GM23248 (cell line): ENCODE results near the gene FADS1. TPM values are rescaled to one million over a fixed set of nuclear protein-coding genes. Genes with fewer than 3 reads are reported as not detected.

ENCODE experiments used
- DNase-seq: peaks from one replicate; pipeline ENCODE4 v3.0.0-alpha.2; 2015
- H2AFZ ChIP-seq: fragments of 200-600 bp; sonication (generic); 2 replicates; pipeline ENCODE4 v1.6.1; 2016; ENCODE audit warnings: antibody characterized with exemption
- H3F3A ChIP-seq: fragments of 200-600 bp; sonication (generic); 2 replicates; pipeline ENCODE4 v1.6.1; 2016; ENCODE audit warnings: mild to moderate bottlenecking, antibody characterized with exemption, mixed run types; ENCODE audit not compliant: insufficient read depth
- H3K27ac ChIP-seq: fragments of 200-600 bp; sonication (generic); 2 replicates; pipeline ENCODE4 v1.5.1; 2016; ENCODE audit warnings: mild to moderate bottlenecking
- H3K27me3 ChIP-seq: fragments of 200-600 bp; sonication (generic); replicated peaks from 2 replicates; pipeline ENCODE4 v1.6.1; 2016; ENCODE audit warnings: mild to moderate bottlenecking; ENCODE audit not compliant: insufficient read depth
- H3K36me3 ChIP-seq: fragments of 200-600 bp; sonication (generic); 2 replicates; pipeline ENCODE4 v1.6.1; 2016; ENCODE audit warnings: low read depth, mild to moderate bottlenecking
- H3K4me1 ChIP-seq: fragments of 200-600 bp; sonication (generic); 2 replicates; pipeline ENCODE4 v1.6.1; 2016; ENCODE audit warnings: mild to moderate bottlenecking; ENCODE audit not compliant: insufficient read depth
- H3K4me2 ChIP-seq: fragments of 200-600 bp; sonication (generic); one replicate; pipeline ENCODE4 v1.6.1; 2016; ENCODE audit warnings: mild to moderate bottlenecking; ENCODE audit not compliant: unreplicated experiment
- H3K4me3 ChIP-seq: fragments of 200-600 bp; sonication (generic); 2 replicates; pipeline ENCODE4 v1.5.1; 2016; ENCODE audit warnings: mild to moderate bottlenecking
- H3K79me2 ChIP-seq: fragments of 200-600 bp; sonication (generic); 2 replicates; pipeline ENCODE4 v1.6.1; 2016; ENCODE audit warnings: mild to moderate bottlenecking; ENCODE audit not compliant: insufficient read depth
- H3K9ac ChIP-seq: fragments of 200-600 bp; sonication (generic); 2 replicates; pipeline ENCODE4 v1.6.1; 2016; ENCODE audit warnings: mild to moderate bottlenecking
- H3K9me2 ChIP-seq: fragments of 200-600 bp; sonication (generic); 2 replicates; pipeline ENCODE4 v1.6.1; 2016; ENCODE audit warnings: mixed run types, mild to moderate bottlenecking, moderate library complexity; ENCODE audit not compliant: insufficient read depth
- H3K9me3 ChIP-seq: fragments of 200-600 bp; sonication (generic); one replicate; pipeline ENCODE4 v1.6.1; 2017; ENCODE audit warnings: low read depth
- H4K20me1 ChIP-seq: fragments of 200-600 bp; sonication (generic); 2 replicates; pipeline ENCODE4 v1.6.0; 2016; ENCODE audit not compliant: insufficient read depth
- EZH2 ChIP-seq: fragments of 200-600 bp; sonication (generic); IDR thresholded peaks from 2 replicates; pipeline ENCODE4 v1.6.1; 2018; ENCODE audit warnings: antibody characterized with exemption, mild to moderate bottlenecking; ENCODE audit not compliant: insufficient read depth, poor library complexity, severe bottlenecking
- EZH2phosphoT487 ChIP-seq: fragments of 200-600 bp; sonication (generic); IDR thresholded peaks from 2 replicates; pipeline ENCODE4 v1.6.1; 2018; ENCODE audit warnings: antibody characterized with exemption, moderate library complexity, mild to moderate bottlenecking, low read depth; ENCODE audit not compliant: insufficient read depth
- WGBS, 2 experiments: methylation state at CpG; one replicate each; pipeline ENCODE4 v1.1.6; 2015 to 2017; ENCODE audit warnings: low lambda C conversion rate in 2 of 2, low coverage in 1 of 2; ENCODE audit errors: missing lambda C conversion rate in 2 of 2; 5-methylcytosine and 5-hydroxymethylcytosine counted together
- in situ Hi-C: fragments of 300-500 bp; cut with MboI; formaldehyde crosslinking; loops from 2 replicates; pipeline ENCODE4 v1.15.0; 2020
- polyA plus RNA-seq: library from polyadenylated mRNA; unstranded; fragments of >200 nt; fragmentation: Nextera tagmentation; extraction: Ambion mirVana; gene quantifications from 2 replicates; pipeline ENCODE4 v1.2.1, GENCODE V29; 2016
- total RNA-seq: library from RNA; depleted of rRNA; stranded (reverse); fragments of >200 nt; shearing (Covaris generic); gene quantifications from 2 replicates; pipeline ENCODE4 v1.2.3, GENCODE V29; 2014

The FADS1 gene
- total and polyA plus RNA-seq, 2 experiments from 2014 or later: 12.9 to 19.7 TPM

GRCh38 chr11:61762223-61762615, 54.6 kb downstream of the FADS1 start:
- Histone ChIP-seq H3F3A (no peaks in the 10 kb centered on the region), H3K27me3 (no peaks in the 10 kb centered on the region; the same call in 1 of the 2 replicates), H3K9ac (no peak overlapping the region), H3K9me3 (no peaks in the 10 kb centered on the region), H3K27ac (no peak overlapping the region), H3K4me2 (no peak overlapping the region), H3K36me3 (no peaks in the 10 kb centered on the region), H2AFZ (no peak overlapping the region), H3K4me1 (no peaks in the 10 kb centered on the region), H4K20me1 (no peaks in the 10 kb centered on the region), H3K79me2 (no peaks in the 10 kb centered on the region), H3K9me2 (no peaks in the 10 kb centered on the region), H3K4me3 (no peak overlapping the region)
- no peak for DNase-seq
- 47 to 57% methylated on average over 8 to 10 of the region's 10 CpGs for WGBS, 2 experiments
- in situ Hi-C loops: no loop called here
- TF ChIP-seq EZH2phosphoT487 (no peak), EZH2 (no peak)

- Histone ChIP-seq H3K27ac (no peak overlapping the region), H3K9me2 (no peaks in the 10 kb centered on the region)
Measured at GRCh38 chr11:61761440-61762222, 55.2 kb downstream of the FADS1 start.

GRCh38 chr11:61760946-61761345, 55.9 kb downstream of the FADS1 start:
- no peaks in the 10 kb centered on the region for H3K36me3 ChIP-seq
- TF ChIP-seq EZH2phosphoT487 (no peak), EZH2 (no peak)
- no peaks in the 10 kb centered on the region for H3K9me3 ChIP-seq
- H4K20me1 ChIP-seq: no peaks in the 10 kb centered on the region
- H2AFZ ChIP-seq: no peak overlapping the region
- no peaks in the 10 kb centered on the region for H3K79me2 ChIP-seq
- H3F3A ChIP-seq: no peaks in the 10 kb centered on the region
- in situ Hi-C loops: no loop called here
- no peak overlapping the region for H3K27ac ChIP-seq
- H3K4me2 ChIP-seq: no peak overlapping the region
- no peak for DNase-seq
- no peaks in the 10 kb centered on the region for H3K4me1 ChIP-seq
- H3K9ac ChIP-seq: no peak overlapping the region
- H3K27me3 ChIP-seq: no peaks in the 10 kb centered on the region; the same call in 1 of the 2 replicates
- WGBS, 2 experiments: 26 to 41% methylated on average over 7 to 13 of the region's 13 CpGs
- no peaks in the 10 kb centered on the region for H3K9me2 ChIP-seq
- no peak overlapping the region for H3K4me3 ChIP-seq

More at GRCh38 chr11:61761440-61762222, 55.2 kb downstream of the FADS1 start:
- Histone ChIP-seq H3K9ac (no peak overlapping the region), H3K36me3 (no peaks in the 10 kb centered on the region), H3K27me3 (no peaks in the 10 kb centered on the region; the same call in 1 of the 2 replicates), H3F3A (no peaks in the 10 kb centered on the region), H3K4me2 (no peak overlapping the region), H2AFZ (no peak overlapping the region), H3K79me2 (no peaks in the 10 kb centered on the region), H3K4me3 (no peak overlapping the region), H3K9me3 (no peaks in the 10 kb centered on the region), H3K4me1 (no peaks in the 10 kb centered on the region), H4K20me1 (no peaks in the 10 kb centered on the region)
- TF ChIP-seq EZH2: no peak
- no peak for TF ChIP-seq EZH2phosphoT487
- no peak for DNase-seq
- 52 to 55% methylated on average over 10 to 11 of the region's 11 CpGs for WGBS, 2 experiments
- in situ Hi-C loops: no loop called here

GRCh38 chr11:61757213-61757862, 59.5 kb downstream of the FADS1 start:
- DNase-seq: no peak
- TF ChIP-seq EZH2 (no peak), EZH2phosphoT487 (no peak)
- H3K4me1 ChIP-seq: no peaks in the 10 kb centered on the region
- H3K79me2 ChIP-seq: no peaks in the 10 kb centered on the region
- H3K4me3 ChIP-seq: no peak overlapping the region
- WGBS, 2 experiments: 91 to 93% methylated on average over 15 of the region's 15 CpGs
- no peak overlapping the region for H2AFZ ChIP-seq
- H3K9me3 ChIP-seq: no peaks in the 10 kb centered on the region
- H3K9ac ChIP-seq: no peak overlapping the region
- no peaks in the 10 kb centered on the region for H3K9me2 ChIP-seq
- no peaks in the 10 kb centered on the region for H4K20me1 ChIP-seq
- no peaks in the 10 kb centered on the region; the same call in 1 of the 2 replicates for H3K27me3 ChIP-seq
- no peak overlapping the region for H3K4me2 ChIP-seq
- H3K27ac ChIP-seq: no peak overlapping the region
- H3F3A ChIP-seq: no peaks in the 10 kb centered on the region
- H3K36me3 ChIP-seq: no peaks in the 10 kb centered on the region
- in situ Hi-C loops: no loop called here
